AG08396 (cell line): ENCODE data around the gene FGD6.
A peak's percentile ranks its signal among the peaks of the same experiment; 100 is the strongest.
"Not testable (repeated sequence)": the region's sequence is repeated elsewhere in the genome, so short reads cannot be mapped to it uniquely, and the experiment has no call there.

Experiments
- DNase-seq: peaks from one replicate; pipeline ENCODE4 v3.0.0; 2012; ENCODE audit warnings: low spot score, mixed read lengths

The FGD6 gene

GRCh38 chr12:95234187-95234586 lies 16.9 kb upstream of the FGD6 start:
- not testable (repeated sequence) for DNase-seq

- peak; percentile 56 for DNase-seq
These were observed 13.9 kb upstream of the FGD6 start for GRCh38 chr12:95231190-95231589.

GRCh38 chr12:95230313-95230712 lies 13.0 kb upstream of the FGD6 start:
- no peak for DNase-seq

GRCh38 chr12:95229636-95230035 lies 12.4 kb upstream of the FGD6 start:
- no peak for DNase-seq

GRCh38 chr12:95228617-95229016 lies 11.3 kb upstream of the FGD6 start:
- DNase-seq: no peak

- DNase-seq: no peak
These were observed 10.6 kb upstream of the FGD6 start for GRCh38 chr12:95227818-95228356.

- DNase-seq: no peak
These were observed 8.5 kb upstream of the FGD6 start for GRCh38 chr12:95225645-95226212.

GRCh38 chr12:95224202-95225170 lies 7.2 kb upstream of the FGD6 start:
- DNase-seq: peak; percentile 37

GRCh38 chr12:95220726-95221125 lies 3.5 kb upstream of the FGD6 start:
- DNase-seq: no peak

GRCh38 chr12:95220190-95220589 lies 2.9 kb upstream of the FGD6 start:
- DNase-seq: no peak

- peak; percentile 77 for DNase-seq
These were observed 1.2 kb upstream of the FGD6 start for GRCh38 chr12:95218150-95219133.

GRCh38 chr12:95216711-95217376 lies 423 bp downstream of the FGD6 start:
- no peak for DNase-seq

- DNase-seq: peak; percentile 37
These were observed 1.3 kb downstream of the FGD6 start for GRCh38 chr12:95215949-95216348.

- DNase-seq: no peak
These were observed 2.8 kb downstream of the FGD6 start for GRCh38 chr12:95214466-95214865.

- DNase-seq: no peak
These were observed 3.3 kb downstream of the FGD6 start for GRCh38 chr12:95213928-95214327.

GRCh38 chr12:95213119-95213518 lies 4.1 kb downstream of the FGD6 start:
- DNase-seq: no peak

- no peak for DNase-seq
These were observed 4.7 kb downstream of the FGD6 start for GRCh38 chr12:95212586-95212985.

GRCh38 chr12:95208678-95209077 lies 8.6 kb downstream of the FGD6 start:
- no peak for DNase-seq

GRCh38 chr12:95207407-95207806 lies 9.9 kb downstream of the FGD6 start:
- no peak for DNase-seq

GRCh38 chr12:95206916-95207315 lies 10.4 kb downstream of the FGD6 start:
- no peak for DNase-seq

GRCh38 chr12:95205685-95206084 lies 11.6 kb downstream of the FGD6 start:
- DNase-seq: peak; percentile 73
